ENCODE results near the gene ANG. TPM values are rescaled to one million over a fixed set of nuclear protein-coding genes. Genes with fewer than 3 reads are reported as not detected.
A peak's percentile ranks its signal among the peaks of the same experiment; 100 is the strongest.

ANG gene
- total RNA-seq, 3 donors from 2014 or later (not counting 1 experiment from before 2014, with no cell fraction given) = 0.35 TPM; not detected in 2

GRCh38 chr14:20679907-20680306 is 8.7 kb upstream of the ANG start:
- no peak overlapping the region for H3K4me3 ChIP-seq (ENCODE audit: low read length)
- no peaks in the 10 kb centered on the region for H3K36me3 ChIP-seq (ENCODE audit: control insufficient read depth, insufficient read depth, low read length)
- 92% methylated on average over 1 of the region's 1 CpG for WGBS (ENCODE audit: insufficient coverage)
- Mint-ChIP-seq H3K27me3 (ENCODE audit: low read depth in 2 of 2) (no peaks in the 10 kb centered on the region), H3K9me3 (no peaks in the 10 kb centered on the region), H3K27ac (no peak overlapping the region), H3K36me3 (no peaks in the 10 kb centered on the region), H3K4me1 (no peaks in the 10 kb centered on the region), H3K4me3 (no peak overlapping the region)
- ATAC-seq (no peak), DNase-seq (peak in 1 of 2 donors; percentile 55)
- peaks cover 44% of the 10 kb centered on the region for H3K4me1 ChIP-seq (ENCODE audit: control insufficient read depth, insufficient read depth, low read length)
- no peaks in the 10 kb centered on the region for H3K9me3 ChIP-seq (ENCODE audit: control insufficient read depth, insufficient read depth, low read length)
- H3K27ac ChIP-seq (ENCODE audit: low read length) = no peak overlapping the region
- intact Hi-C loops (cut with micrococcal nuclease) = loop anchor here (5.0 kb wide), 2 partner anchors 268 to 373 kb away; partner anchors contain the start of genes TEP1 and TTC5
- TF ChIP-seq, protein P1, sequence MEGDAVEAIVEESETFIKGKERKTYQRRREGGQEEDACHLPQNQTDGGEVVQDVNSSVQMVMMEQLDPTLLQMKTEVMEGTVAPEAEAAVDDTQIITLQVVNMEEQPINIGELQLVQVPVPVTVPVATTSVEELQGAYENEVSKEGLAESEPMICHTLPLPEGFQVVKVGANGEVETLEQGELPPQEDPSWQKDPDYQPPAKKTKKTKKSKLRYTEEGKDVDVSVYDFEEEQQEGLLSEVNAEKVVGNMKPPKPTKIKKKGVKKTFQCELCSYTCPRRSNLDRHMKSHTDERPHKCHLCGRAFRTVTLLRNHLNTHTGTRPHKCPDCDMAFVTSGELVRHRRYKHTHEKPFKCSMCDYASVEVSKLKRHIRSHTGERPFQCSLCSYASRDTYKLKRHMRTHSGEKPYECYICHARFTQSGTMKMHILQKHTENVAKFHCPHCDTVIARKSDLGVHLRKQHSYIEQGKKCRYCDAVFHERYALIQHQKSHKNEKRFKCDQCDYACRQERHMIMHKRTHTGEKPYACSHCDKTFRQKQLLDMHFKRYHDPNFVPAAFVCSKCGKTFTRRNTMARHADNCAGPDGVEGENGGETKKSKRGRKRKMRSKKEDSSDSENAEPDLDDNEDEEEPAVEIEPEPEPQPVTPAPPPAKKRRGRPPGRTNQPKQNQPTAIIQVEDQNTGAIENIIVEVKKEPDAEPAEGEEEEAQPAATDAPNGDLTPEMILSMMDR (IDR thresholded peaks at IDR 0.05) = no peak
- H3K27me3 ChIP-seq (ENCODE audit: control insufficient read depth, insufficient read depth, low read length) = no peaks in the 10 kb centered on the region

DNA sequence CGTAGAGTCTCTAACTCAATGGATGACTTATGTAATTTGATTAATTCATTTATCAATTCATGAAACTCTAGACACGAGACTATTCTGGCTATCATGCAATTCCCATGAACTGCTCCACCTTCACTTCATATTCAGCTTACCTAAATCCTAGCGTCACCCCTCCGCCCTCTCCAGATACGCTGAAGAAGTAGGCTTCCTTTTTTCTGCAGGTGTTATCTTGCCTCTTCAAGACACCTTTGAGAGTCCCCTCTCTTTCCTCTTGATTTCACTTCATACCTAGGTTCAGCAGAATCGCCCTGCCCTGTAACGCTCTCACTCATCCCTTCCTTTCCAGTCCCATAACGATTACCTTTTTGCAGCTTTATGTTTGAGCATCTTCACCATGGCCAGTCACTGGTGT is 8.2 kb upstream of the ANG start:
- no peak overlapping the region for H3K27ac Mint-ChIP-seq

GRCh38 chr14:20680843-20681347 is 7.7 kb upstream of the ANG start:
- H3K9me3 ChIP-seq (ENCODE audit: control insufficient read depth, insufficient read depth, low read length) = no peaks in the 10 kb centered on the region
- H3K36me3 Mint-ChIP-seq = no peaks in the 10 kb centered on the region
- TF ChIP-seq, protein P1 (IDR thresholded peaks at IDR 0.05) = no peak
- 19% methylated on average over 7 of the region's 7 CpGs for whole genome bisulfite sequencing (ENCODE audit: insufficient coverage)
- H3K9me3 Mint-ChIP-seq = no peaks in the 10 kb centered on the region
- H3K4me3 Mint-ChIP-seq = no peak overlapping the region
- DNase-seq (no peak), ATAC-seq (peak in 2 of 3 donors; percentile 15 to 44)
- no peak overlapping the region for H3K27ac Mint-ChIP-seq
- H3K27ac ChIP-seq (ENCODE audit: low read length) = peak overlapping the region; percentile 99
- no peaks in the 10 kb centered on the region for H3K27me3 ChIP-seq (ENCODE audit: control insufficient read depth, insufficient read depth, low read length)
- H3K4me3 ChIP-seq (ENCODE audit: low read length) = peak overlapping the region; percentile 95
- peaks cover 44% of the 10 kb centered on the region for H3K4me1 ChIP-seq (ENCODE audit: control insufficient read depth, insufficient read depth, low read length)
- H3K4me1 Mint-ChIP-seq = no peaks in the 10 kb centered on the region
- intact Hi-C loops (cut with micrococcal nuclease) = loop anchor here (1.0 to 5.0 kb wide), 5 partner anchors 18 to 374 kb away; partner anchors contain the start of genes TEP1 and TTC5
- H3K27me3 Mint-ChIP-seq (ENCODE audit: low read depth in 2 of 2) = no peaks in the 10 kb centered on the region
- H3K36me3 ChIP-seq (ENCODE audit: control insufficient read depth, insufficient read depth, low read length) = no peaks in the 10 kb centered on the region

More for the DNA sequence above, 8.2 kb upstream of the ANG start:
- Histone ChIP-seq H3K36me3 (ENCODE audit: control insufficient read depth, insufficient read depth, low read length) (no peaks in the 10 kb centered on the region), H3K9me3 (ENCODE audit: control insufficient read depth, insufficient read depth, low read length) (no peaks in the 10 kb centered on the region), H3K27ac (ENCODE audit: low read length) (no peak overlapping the region), H3K27me3 (ENCODE audit: control insufficient read depth, insufficient read depth, low read length) (no peaks in the 10 kb centered on the region), H3K4me1 (ENCODE audit: control insufficient read depth, insufficient read depth, low read length) (peaks cover 44% of the 10 kb centered on the region), H3K4me3 (ENCODE audit: low read length) (no peak overlapping the region)
- no peak overlapping the region for H3K4me3 Mint-ChIP-seq
- WGBS (ENCODE audit: insufficient coverage) = 61% methylated on average over 7 of the region's 8 CpGs
- DNase-seq = peak in 1 of 2 donors; percentile 21
- no peaks in the 10 kb centered on the region for H3K9me3 Mint-ChIP-seq
- ATAC-seq = no peak
- H3K4me1 Mint-ChIP-seq = no peaks in the 10 kb centered on the region
- TF ChIP-seq, protein P1 (IDR thresholded peaks at IDR 0.05) = no peak
- intact Hi-C loops (cut with micrococcal nuclease) = loop anchor here (5.0 kb wide), 2 partner anchors 268 to 373 kb away; partner anchors contain the start of genes TEP1 and TTC5
- H3K36me3 Mint-ChIP-seq = no peaks in the 10 kb centered on the region
- no peaks in the 10 kb centered on the region for H3K27me3 Mint-ChIP-seq (ENCODE audit: low read depth in 2 of 2)

Measured in natural killer cell (primary cell).